ENCODE measurements around the gene B3GALT5.
"Not testable (repeated sequence)": the region's sequence is repeated elsewhere in the genome, so short reads cannot be mapped to it uniquely, and the experiment has no call there.

Gene B3GALT5

GRCh38 chr21:39612233-39613040 lies at the start of gene B3GALT5:
Gene B3GALT5, plus strand, starts transcription at chr21:39612940. Its CDS starts 47,620 bp downstream, at chr21:39660560.
- DNase-seq, result no peak

GRCh38 chr21:39564200-39564599 lies 48.5 kb upstream of the B3GALT5 start:
- DNase-seq, result no peak

GRCh38 chr21:39567180-39567972 lies 45.4 kb upstream of the B3GALT5 start:
- DNase-seq, result no peak

GRCh38 chr21:39568361-39568760 lies 44.4 kb upstream of the B3GALT5 start:
- DNase-seq, result peak; percentile 10

- no peak for DNase-seq
Observed at GRCh38 chr21:39575775-39576174, 37.0 kb upstream of the B3GALT5 start.

- no peak for DNase-seq
Observed at GRCh38 chr21:39576518-39577128, 36.1 kb upstream of the B3GALT5 start.

GRCh38 chr21:39579734-39580332 lies 32.9 kb upstream of the B3GALT5 start:
- DNase-seq, result no peak

- no peak for DNase-seq
Observed at GRCh38 chr21:39580744-39581143, 32.0 kb upstream of the B3GALT5 start.

- no peak for DNase-seq
Observed at GRCh38 chr21:39581414-39581813, 31.3 kb upstream of the B3GALT5 start.

GRCh38 chr21:39582749-39583148 lies 30.0 kb upstream of the B3GALT5 start:
- no peak for DNase-seq

GRCh38 chr21:39583586-39583985 lies 29.2 kb upstream of the B3GALT5 start:
- not testable (repeated sequence) for DNase-seq

GRCh38 chr21:39587376-39587775 lies 25.4 kb upstream of the B3GALT5 start:
- no peak for DNase-seq

- no peak for DNase-seq
Observed at GRCh38 chr21:39588884-39589283, 23.9 kb upstream of the B3GALT5 start.

GRCh38 chr21:39593522-39593921 lies 19.2 kb upstream of the B3GALT5 start:
- no peak for DNase-seq

- no peak for DNase-seq
Observed at GRCh38 chr21:39595465-39595864, 17.3 kb upstream of the B3GALT5 start.

- no peak for DNase-seq
Observed at GRCh38 chr21:39597595-39597994, 15.1 kb upstream of the B3GALT5 start.

- DNase-seq, result no peak
Observed at GRCh38 chr21:39599191-39599970, 13.4 kb upstream of the B3GALT5 start.

- DNase-seq, result no peak
Observed at GRCh38 chr21:39601187-39601928, 11.4 kb upstream of the B3GALT5 start.

GRCh38 chr21:39602076-39602689 lies 10.6 kb upstream of the B3GALT5 start:
- DNase-seq, result no peak

GRCh38 chr21:39602793-39603192 lies 9.9 kb upstream of the B3GALT5 start:
- DNase-seq, result no peak

GRCh38 chr21:39604951-39605350 lies 7.8 kb upstream of the B3GALT5 start:
- DNase-seq, result no peak

Data from NCI-H2171 treated with DMSO at 0.1 percent for 48 hours (cell line).